HG03135 (cell line): ENCODE data around the gene PRSS58.

Experiments used
- ATAC-seq: cut with Tn5 transposase; IDR thresholded peaks from one replicate; pipeline ENCODE4 v1.9.1; 2021; ENCODE audit warnings: mild to moderate bottlenecking, moderate library complexity; ENCODE audit not compliant: unreplicated experiment

Gene PRSS58

DNA sequence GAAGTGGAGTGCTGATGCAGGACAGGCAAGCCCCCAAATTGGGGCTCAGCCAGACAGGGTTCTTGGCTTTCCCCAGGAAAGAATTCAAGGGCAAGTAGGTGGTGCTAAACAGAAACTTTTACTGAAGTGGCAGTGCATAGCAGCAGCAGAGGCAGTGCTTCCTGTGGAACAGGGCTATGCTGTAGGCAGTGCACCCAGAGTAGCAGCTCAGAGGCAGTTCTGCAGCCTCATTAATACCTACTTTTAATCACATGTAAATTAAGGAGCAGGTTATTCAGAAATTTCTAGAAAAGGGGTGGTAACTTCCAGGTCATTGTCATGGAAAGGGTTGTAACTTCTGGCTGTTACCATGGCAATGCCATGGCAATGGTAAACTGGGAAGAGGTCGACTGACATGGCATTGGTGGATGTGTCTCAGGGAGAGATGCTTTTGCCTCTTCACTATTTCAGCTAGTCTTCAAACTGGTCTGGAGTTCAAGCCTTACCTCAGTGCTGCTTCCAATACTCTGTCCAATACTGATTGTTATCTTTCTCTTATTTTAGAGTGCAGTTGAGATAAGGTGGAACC is 29.2 kb downstream of the PRSS58 start:
- no peak for ATAC-seq
